HepG2 (cell line): ENCODE measurements around the gene HNRNPUL2. TPM values are rescaled to one million over a fixed set of nuclear protein-coding genes. Genes with fewer than 3 reads are reported as not detected.

Experiments
- ATAC-seq: fragments of 200-7000 bp; cut with Tn5 transposase; 3 replicates; pipeline ENCODE4 v1.9.1; 2020; ENCODE audit warnings: mild to moderate bottlenecking, moderate library complexity
- Bru-seq: library from RNA; stranded (reverse); fragments of 400-500 nt; gene quantifications from one replicate; lab custom pipeline; 2021; lab: Mats Ljungman, UMichigan
- BruChase-seq, 2 experiments: library from RNA; stranded (reverse); fragments of 400-500 nt; gene quantifications; one replicate each; lab custom pipeline; 2021; lab: Mats Ljungman, UMichigan
- BruUV-seq: library from RNA; stranded (reverse); fragments of 400-500 nt; replicated peaks from 2 replicates; lab custom pipeline; 2021; lab: Mats Ljungman, UMichigan
- CTCF ChIA-PET: fragments of 300-600 bp; formaldehyde crosslinking; extraction: SDS; loops from one replicate; lab custom pipeline; 2021; ENCODE audit warnings: low total read pairs, inconsistent platforms, low intra/inter-chr PET ratio; lab: Yijun Ruan, JAX
- POLR2A ChIA-PET: fragments of 350-600 bp; sonication (Branson Sonifier 250); formaldehyde crosslinking; loops from one replicate; lab custom pipeline; 2020; ENCODE audit warnings: antibody characterized with exemption, inconsistent platforms; lab: Yijun Ruan, JAX
- DNase-seq: peaks from one replicate; pipeline ENCODE4 v3.0.0-alpha.2; 2015; ENCODE audit warnings: low spot score
- FAIRE-seq: peaks from 3 replicates; lab custom pipeline; 2011; peaks lifted over from hg19 to GRCh38; lab: Jason Lieb, UNC
- H2AFZ ChIP-seq: one replicate; pipeline ENCODE4 v1.6.1; 2011; ENCODE audit warnings: low read length, inconsistent platforms
- H3K27ac ChIP-seq: fragments of 300-600 bp; 3 replicates; pipeline ENCODE4 v1.8.0; 2011; ENCODE audit warnings: mixed run types, mild to moderate bottlenecking, mixed read lengths, low read length, inconsistent platforms; ENCODE audit not compliant: insufficient read depth; ENCODE audit errors: extremely low read length
- H3K27me3 ChIP-seq, 2 experiments: fragments of 200-600 bp in 1 of 2; 2 replicates in 1 of 2; 3 replicates in 1 of 2; pipeline versions ENCODE4 v1.6.0 to v1.8.0; 2011; ENCODE audit warnings: low read length in 2 of 2, mild to moderate bottlenecking in 2 of 2, moderate library complexity in 2 of 2, inconsistent platforms in 1 of 2; ENCODE audit not compliant: insufficient read depth in 2 of 2, control insufficient read depth in 1 of 2
- H3K36me3 ChIP-seq, 2 experiments: fragments of 200-600 bp in 1 of 2; replicated peaks in 1 of 2; 2 replicates in 1 of 2; 3 replicates in 1 of 2; pipeline versions ENCODE4 v1.5.1 to v1.8.0; 2011; ENCODE audit warnings: low read length in 2 of 2, inconsistent platforms in 1 of 2; ENCODE audit not compliant: insufficient read depth in 2 of 2, control insufficient read depth in 1 of 2
- H3K4me1 ChIP-seq: 2 replicates; pipeline ENCODE4 v1.5.1; 2012; ENCODE audit warnings: low read length, inconsistent platforms; ENCODE audit not compliant: insufficient read depth
- H3K4me2 ChIP-seq: 2 replicates; pipeline ENCODE4 v1.6.0; 2011; ENCODE audit warnings: low read depth, low read length, inconsistent platforms
- H3K4me3 ChIP-seq, 3 experiments: fragments of 200-600 bp in 1 of 3; sonication (generic), shearing (Covaris generic) in 1 of 3; replicated peaks in 1 of 3; 2 replicates each; pipeline ENCODE4 v1.5.1; 2011 to 2016; ENCODE audit warnings: low read length in 3 of 3, inconsistent platforms in 2 of 3, low read depth in 2 of 3, mild to moderate bottlenecking in 2 of 3, control low read depth in 1 of 3, mixed read lengths in 1 of 3; ENCODE audit not compliant: insufficient read depth in 1 of 3
- H3K79me2 ChIP-seq: one replicate; pipeline ENCODE4 v1.6.1; 2011; ENCODE audit warnings: low read length, inconsistent platforms; ENCODE audit not compliant: insufficient read depth
- H3K9ac ChIP-seq: 2 replicates; pipeline ENCODE4 v1.6.0; 2011; ENCODE audit warnings: mild to moderate bottlenecking, low read depth, low read length, inconsistent platforms; ENCODE audit not compliant: insufficient read depth
- H3K9me3 ChIP-seq: 2 replicates; pipeline ENCODE4 v1.5.1; 2012; ENCODE audit warnings: mild to moderate bottlenecking, low read length
- H4K20me1 ChIP-seq: 2 replicates; pipeline ENCODE4 v1.6.0; 2011; ENCODE audit warnings: inconsistent platforms, mild to moderate bottlenecking, low read length, moderate library complexity; ENCODE audit not compliant: insufficient read depth
- BCL6 ChIP-seq: IDR thresholded peaks from 2 replicates; pipeline ENCODE4 v1.6.1; 2016; ENCODE audit warnings: missing genetic modification reagents, missing compliant biosample characterization
- CCDC6 ChIP-seq: sonication (generic); formaldehyde crosslinking; IDR thresholded peaks from 2 replicates; pipeline ENCODE4 v1.8.1; 2022; ENCODE audit warnings: mild to moderate bottlenecking, missing genetic modification reagents, moderate library complexity
- KAT8 ChIP-seq: IDR thresholded peaks from 2 replicates; pipeline ENCODE4 v1.6.1; 2016; ENCODE audit warnings: missing genetic modification reagents, missing compliant biosample characterization
- MEIS1 ChIP-seq: sonication (generic); formaldehyde crosslinking; IDR thresholded peaks from 2 replicates; pipeline ENCODE4 v1.9.0; 2021; ENCODE audit warnings: mild to moderate bottlenecking, missing genetic modification reagents, moderate library complexity, borderline replicate concordance
- PHF21A ChIP-seq: sonication (generic); formaldehyde crosslinking; IDR thresholded peaks from 2 replicates; pipeline ENCODE4 v1.5.0; 2020; ENCODE audit warnings: mild to moderate bottlenecking, missing genetic modification reagents
- POLR2A ChIP-seq, 2 experiments: IDR thresholded peaks; 2 replicates each; pipeline ENCODE4 v1.6.1; 2011; ENCODE audit warnings: low read depth in 2 of 2, low read length in 2 of 2, mild to moderate bottlenecking in 1 of 2, moderate library complexity in 1 of 2; ENCODE audit not compliant: insufficient read depth in 1 of 2
- TOE1 ChIP-seq: sonication (generic); formaldehyde crosslinking; IDR thresholded peaks from 2 replicates; pipeline ENCODE4 v1.4.0; 2020; ENCODE audit warnings: mild to moderate bottlenecking, missing genetic modification reagents
- ZFAT ChIP-seq: sonication (generic); formaldehyde crosslinking; conservative IDR thresholded peaks from 2 replicates; pipeline ENCODE4 v1.8.1; 2023; ENCODE audit warnings: missing genetic modification reagents, inconsistent platforms
- ZIK1 ChIP-seq: sonication (generic); formaldehyde crosslinking; IDR thresholded peaks from 2 replicates; pipeline ENCODE4 v1.5.0; 2020; ENCODE audit warnings: mild to moderate bottlenecking, low read depth, missing genetic modification reagents, borderline replicate concordance
- ZNF382 ChIP-seq: sonication (generic); formaldehyde crosslinking; IDR thresholded peaks from 2 replicates; pipeline ENCODE4 v1.5.0; 2020; ENCODE audit warnings: missing genetic modification reagents, mild to moderate bottlenecking, borderline replicate concordance
- ZNF441 ChIP-seq: sonication (generic); formaldehyde crosslinking; IDR thresholded peaks from 2 replicates; pipeline ENCODE4 v1.7.0; 2021; ENCODE audit warnings: missing genetic modification reagents, borderline replicate concordance
- ZNF619 ChIP-seq: sonication (generic); formaldehyde crosslinking; IDR thresholded peaks from 2 replicates; pipeline ENCODE4 v1.4.0; 2020; ENCODE audit warnings: mild to moderate bottlenecking, missing genetic modification reagents
- WGBS: methylation state at CpG from one replicate; pipeline ENCODE4 v1.1.6; 2017; ENCODE audit warnings: low lambda C conversion rate; 5-methylcytosine and 5-hydroxymethylcytosine counted together
- in situ Hi-C: cut with HindIII; loops from 2 replicates; pipeline ENCODE4 v1.10.0; 2017; ENCODE audit warnings: low pct_unique_long_range_greater_than_20kb; ENCODE audit not compliant: extremely low pct_ligation_motif_present
- intact Hi-C: fragments of 100-400 bp; cut with micrococcal nuclease; formaldehyde crosslinking; loops from one replicate; pipeline ENCODE4 v1.10.0; 2022; ENCODE audit not compliant: unreplicated experiment
- long read RNA-seq, 2 experiments: library from RNA in 1 of 2; library from polyadenylated mRNA in 1 of 2; stranded (forward) in 1 of 2; unstranded in 1 of 2; transcript quantifications; one replicate each; pipeline ENCODE4 v2.0.0, GENCODE V29; 2019 to 2022
- polyA minus RNA-seq, 3 experiments: library from RNA; depleted of rRNA, polyadenylated mRNA; stranded (reverse); fragments of >200 nt; gene quantifications; 2 replicates each; pipeline ENCODE4 v1.2.3, GENCODE V29; 2011; ENCODE audit warnings: low replicate concordance in 1 of 3
- polyA plus RNA-seq, 8 experiments: library from polyadenylated mRNA; depleted of rRNA in 3 of 8; stranded (reverse) in 7 of 8; unstranded in 1 of 8; fragments of >200 nt; fragmentation: Illumina TruSeq in 4 of 8; extraction: Trizol in 4 of 8; gene quantifications; 2 replicates each; pipeline versions ENCODE4 v1.2.1 to v1.2.3, GENCODE V29; 2011 to 2016; ENCODE audit warnings: low read depth in 4 of 8, missing spikeins in 1 of 8, mixed read lengths in 1 of 8; ENCODE audit not compliant: insufficient read depth in 1 of 8
- total RNA-seq, 5 experiments: library from RNA; depleted of rRNA; stranded (reverse); fragments of >200 nt; fragmentation: Illumina TruSeq; extraction: Trizol; gene quantifications; 2 replicates each; pipeline ENCODE4 v1.2.3, GENCODE V29; 2016; ENCODE audit warnings: low read depth in 1 of 5
- TF ChIP-seq, protein P1 (sequence below): sonication (generic); formaldehyde crosslinking; IDR thresholded peaks from 2 replicates; pipeline ENCODE4 v1.4.0; 2020; ENCODE audit warnings: mild to moderate bottlenecking, missing genetic modification reagents
- TF ChIP-seq, protein P2 (sequence below): sonication (generic); formaldehyde crosslinking; IDR thresholded peaks from 2 replicates; pipeline ENCODE4 v1.4.0; 2020; ENCODE audit warnings: mild to moderate bottlenecking, low read depth, missing genetic modification reagents

Gene HNRNPUL2
- total RNA-seq (2016; rRNA removed; fragmentation: Illumina TruSeq; extraction: Trizol) (8.4 and 9.6 TPM in 2 replicates), polyA plus RNA-seq (2011; rRNA removed) (9.6 TPM in 2 replicates), polyA minus RNA-seq (2011; rRNA and poly(A)+ RNA removed; ENCODE audit: low replicate concordance) (7.7 and 18.1 TPM in 2 replicates), Bru-seq, nascent RNA (percentile 93 among the genes with signal in this experiment), BruChase-seq, experiment 1, labeled RNA remaining after a 6-hour chase (percentile 98 among the genes with signal in this experiment), BruChase-seq, experiment 2, labeled RNA remaining after a 2-hour chase (percentile 97 among the genes with signal in this experiment)
- 1.1 and 1.6 TPM in 2 replicates for total RNA-seq (2016; cell fraction: cytosol; rRNA removed; fragmentation: Illumina TruSeq; extraction: Trizol; ENCODE audit: low read depth)
- total RNA-seq (2016; cell fraction: insoluble cytoplasmic fraction; rRNA removed; fragmentation: Illumina TruSeq; extraction: Trizol), result 7.9 and 8.9 TPM in 2 replicates
- 3.2 and 4.1 TPM in 2 replicates for total RNA-seq (2016; cell fraction: membrane; rRNA removed; fragmentation: Illumina TruSeq; extraction: Trizol)
- 13.5 and 13.7 TPM in 2 replicates for total RNA-seq (2016; cell fraction: nucleus; rRNA removed; fragmentation: Illumina TruSeq; extraction: Trizol)
- 4.2 and 5.2 TPM in 2 replicates for polyA plus RNA-seq (2011; cell fraction: cytosol; rRNA removed)
- polyA plus RNA-seq (2011; cell fraction: nucleus; rRNA removed), result 16.3 and 19.6 TPM in 2 replicates
- polyA plus RNA-seq (2012), result 18.1 and 29.9 TPM in 2 replicates
- polyA plus RNA-seq (2016; cell fraction: cytosol; fragmentation: Illumina TruSeq; extraction: Trizol; ENCODE audit: low read depth), result 1.7 and 2.2 TPM in 2 replicates
- polyA plus RNA-seq (2016; cell fraction: insoluble cytoplasmic fraction; fragmentation: Illumina TruSeq; extraction: Trizol; ENCODE audit: low read depth), result 32.0 and 38.8 TPM in 2 replicates
- 5.2 and 6.2 TPM in 2 replicates for polyA plus RNA-seq (2016; cell fraction: membrane; fragmentation: Illumina TruSeq; extraction: Trizol; ENCODE audit: low read depth)
- 36.3 and 36.5 TPM in 2 replicates for polyA plus RNA-seq (2016; cell fraction: nucleus; fragmentation: Illumina TruSeq; extraction: Trizol; ENCODE audit: insufficient read depth, low read depth)
- 6.1 and 6.7 TPM in 2 replicates for polyA minus RNA-seq (2011; cell fraction: cytosol; rRNA and poly(A)+ RNA removed)
- polyA minus RNA-seq (2011; cell fraction: nucleus; rRNA and poly(A)+ RNA removed), result 24.2 and 25.9 TPM in 2 replicates
- long read RNA-seq, experiment 1, partial matches to known transcripts, result 0 of 2 reads
- long read RNA-seq, experiment 1, other reads (novel, unspliced or antisense), result 2 of 2 reads
- long read RNA-seq, experiment 2, full-length matches to known transcripts, result 35 of 127 reads
- long read RNA-seq, experiment 2, partial matches to known transcripts, result 73 of 127 reads
- long read RNA-seq, experiment 2, other reads (novel, unspliced or antisense), result 19 of 127 reads

DNA sequence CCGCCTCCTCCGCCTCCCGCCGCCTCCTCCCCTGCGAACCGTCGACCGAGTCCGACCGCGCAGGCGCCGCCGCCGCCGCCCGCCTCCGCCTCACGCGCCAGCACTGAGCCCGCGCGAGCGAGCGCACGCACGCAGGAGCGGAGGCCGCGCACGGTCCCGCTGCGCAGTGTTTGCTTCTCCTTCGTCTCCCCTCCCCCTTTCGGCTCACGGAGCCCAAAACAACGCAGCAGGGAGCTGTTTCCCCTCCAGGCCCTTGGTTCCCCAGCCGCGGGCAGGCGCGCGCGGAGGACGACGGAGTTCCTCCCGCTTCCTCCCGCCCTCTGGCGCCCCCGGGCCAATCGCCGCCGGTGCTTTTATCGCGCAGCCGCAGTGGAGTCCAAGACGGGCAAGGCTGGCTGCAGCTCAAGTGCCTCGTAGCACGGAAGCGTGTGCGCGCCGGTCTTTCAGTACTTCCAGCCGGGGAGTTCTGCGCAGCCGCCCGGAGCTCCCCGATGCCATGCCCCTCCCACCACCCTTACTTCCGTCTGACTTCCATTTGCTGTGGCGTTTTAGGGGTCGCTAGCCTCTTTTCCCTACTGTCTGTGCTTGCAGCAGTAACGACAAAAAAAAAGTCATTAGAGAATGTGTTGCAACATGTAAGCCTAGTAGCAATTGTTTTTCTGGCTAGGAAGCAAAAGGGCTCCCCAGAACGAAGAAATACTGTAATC is at the start of gene HNRNPUL2:
TSS of gene HNRNPUL2 (minus strand) at position 293 of the 707 bp plus-strand sequence. CDS start 301 bp downstream, outside the sequence.
- Histone ChIP-seq H2AFZ (no peak within 1 kb of the TSS), H3K4me2 (peak within 1 kb of the TSS; percentile 91), H3K27me3 (peaks cover 0 to 3% of the 10 kb centered on the region in 2 experiments; a peak in 1 of 5 replicates), H3K9ac (peak within 1 kb of the TSS; percentile 95), H3K4me1 (peaks cover 45% of the 10 kb centered on the region), H4K20me1 (peaks cover 30% of the 10 kb centered on the region), H3K36me3 (peaks cover 1 to 24% of the 10 kb centered on the region in 2 experiments), H3K9me3 (no peaks in the 10 kb centered on the region), H3K4me3 (peak within 1 kb of the TSS; percentile 91 to 100 (median 94)), H3K79me2 (peaks cover 64% of the 10 kb centered on the region), H3K27ac (peak within 1 kb of the TSS; percentile 99)
- ATAC-seq (peak; percentile 89), FAIRE-seq (no peak), DNase-seq (peak; percentile 97)
- in situ Hi-C loops, result no loop called here
- CTCF ChIA-PET, result no interaction called here
- POLR2A ChIA-PET, result interaction anchor here (0.6 to 5.7 kb wide), 42 partner anchors 11 to 325 kb away, joined by 3 to 129 read pairs (median 8); partner anchors contain the start of genes AHNAK, B3GAT3, BSCL2 and C11orf98
- intact Hi-C loops, result loop anchor here (5.0 kb wide), 1 partner anchor 115 kb away; no protein-coding TSS in a partner anchor
- no TSS peak for BruUV-seq
- WGBS, result 0% methylated on average over 13 of the region's 72 CpGs
- TF ChIP-seq, protein P1, sequence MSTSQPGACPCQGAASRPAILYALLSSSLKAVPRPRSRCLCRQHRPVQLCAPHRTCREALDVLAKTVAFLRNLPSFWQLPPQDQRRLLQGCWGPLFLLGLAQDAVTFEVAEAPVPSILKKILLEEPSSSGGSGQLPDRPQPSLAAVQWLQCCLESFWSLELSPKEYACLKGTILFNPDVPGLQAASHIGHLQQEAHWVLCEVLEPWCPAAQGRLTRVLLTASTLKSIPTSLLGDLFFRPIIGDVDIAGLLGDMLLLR (CRISPR knock-in tag), result peak; percentile 80
- TF ChIP-seq PHF21A (CRISPR knock-in tag) (peak; percentile 75), TOE1 (CRISPR knock-in tag) (no peak), ZNF382 (CRISPR knock-in tag) (no peak), POLR2A (IDR thresholded peaks at IDR 0.05; ENCODE audit: insufficient read depth in 1 of 2, low read depth in 2 of 2, low read length in 2 of 2) (peak; percentile 87 to 91), BCL6 (CRISPR knock-in tag) (no peak), KAT8 (CRISPR knock-in tag) (peak; percentile 89), ZIK1 (peak; percentile 95), CCDC6 (CRISPR knock-in tag) (peak; percentile 97), ZFAT (0 out of 2 replicates have a peak, but pooled peaks have one; percentile 39), MEIS1 (CRISPR knock-in tag) (peak; percentile 73; the same call in 1 of the 2 replicates), ZNF619 (0 out of 2 replicates have a peak, but pooled peaks have one; percentile 70), ZNF441 (CRISPR knock-in tag) (peak; percentile 90)
- TF ChIP-seq, protein P2, sequence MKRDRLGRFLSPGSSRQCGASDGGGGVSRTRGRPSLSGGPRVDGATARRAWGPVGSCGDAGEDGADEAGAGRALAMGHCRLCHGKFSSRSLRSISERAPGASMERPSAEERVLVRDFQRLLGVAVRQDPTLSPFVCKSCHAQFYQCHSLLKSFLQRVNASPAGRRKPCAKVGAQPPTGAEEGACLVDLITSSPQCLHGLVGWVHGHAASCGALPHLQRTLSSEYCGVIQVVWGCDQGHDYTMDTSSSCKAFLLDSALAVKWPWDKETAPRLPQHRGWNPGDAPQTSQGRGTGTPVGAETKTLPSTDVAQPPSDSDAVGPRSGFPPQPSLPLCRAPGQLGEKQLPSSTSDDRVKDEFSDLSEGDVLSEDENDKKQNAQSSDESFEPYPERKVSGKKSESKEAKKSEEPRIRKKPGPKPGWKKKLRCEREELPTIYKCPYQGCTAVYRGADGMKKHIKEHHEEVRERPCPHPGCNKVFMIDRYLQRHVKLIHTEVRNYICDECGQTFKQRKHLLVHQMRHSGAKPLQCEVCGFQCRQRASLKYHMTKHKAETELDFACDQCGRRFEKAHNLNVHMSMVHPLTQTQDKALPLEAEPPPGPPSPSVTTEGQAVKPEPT (CRISPR knock-in tag), result peak; percentile 95; the same call in 1 of the 2 replicates
